HepG2 (cell line): ENCODE measurements around the gene SUZ12. TPM values are rescaled to one million over a fixed set of nuclear protein-coding genes. Genes with fewer than 3 reads are reported as not detected.

Experiments used
- E2F2 ChIP-seq: sonication (generic); formaldehyde crosslinking; IDR thresholded peaks from 2 replicates; pipeline ENCODE4 v1.4.0; 2020; ENCODE audit warnings: missing genetic modification reagents, borderline replicate concordance
- ELF1 ChIP-seq: sonication (generic); formaldehyde crosslinking; IDR thresholded peaks from 2 replicates; pipeline ENCODE4 v1.4.0; 2020; ENCODE audit warnings: missing genetic modification reagents
- FLYWCH1 ChIP-seq: sonication (generic); formaldehyde crosslinking; IDR thresholded peaks from 2 replicates; pipeline ENCODE4 v1.8.1; 2023; ENCODE audit warnings: mild to moderate bottlenecking, missing genetic modification reagents
- FOXA3 ChIP-seq: IDR thresholded peaks from 2 replicates; pipeline ENCODE4 v1.6.1; 2016; ENCODE audit warnings: missing genetic modification reagents, missing compliant biosample characterization
- GTF3A ChIP-seq: sonication (generic); formaldehyde crosslinking; conservative IDR thresholded peaks from 2 replicates; pipeline ENCODE4 v1.4.0; 2020; ENCODE audit warnings: mild to moderate bottlenecking, missing genetic modification reagents
- HIVEP1 ChIP-seq: sonication (generic); formaldehyde crosslinking; IDR thresholded peaks from 2 replicates; pipeline ENCODE4 v1.4.0; 2020; ENCODE audit warnings: mild to moderate bottlenecking, missing genetic modification reagents
- HMGXB4 ChIP-seq, 2 experiments: sonication (generic) in 1 of 2; formaldehyde crosslinking in 1 of 2; IDR thresholded peaks; 2 replicates each; pipeline versions ENCODE4 v1.4.0 to v1.6.1; 2018 to 2020; ENCODE audit warnings: missing genetic modification reagents in 2 of 2, borderline replicate concordance in 1 of 2, low read depth in 1 of 2, mild to moderate bottlenecking in 1 of 2, missing biosample characterization in 1 of 2
- HNRNPUL1 ChIP-seq: fragments of 200-400 bp; formaldehyde crosslinking; IDR thresholded peaks from 2 replicates; pipeline ENCODE4 v1.6.1; 2017; ENCODE audit warnings: low read depth, mild to moderate bottlenecking, low read length, moderate library complexity
- MEF2D ChIP-seq: sonication (generic); formaldehyde crosslinking; IDR thresholded peaks from 2 replicates; pipeline ENCODE4 v1.5.1; 2020; ENCODE audit warnings: mild to moderate bottlenecking, missing genetic modification reagents
- MIER2 ChIP-seq: IDR thresholded peaks from 2 replicates; pipeline ENCODE4 v1.6.1; 2016; ENCODE audit warnings: missing biosample characterization, missing genetic modification reagents
- MYPOP ChIP-seq: sonication (generic); formaldehyde crosslinking; IDR thresholded peaks from 2 replicates; pipeline ENCODE4 v1.8.1; 2023; ENCODE audit warnings: mild to moderate bottlenecking, moderate library complexity, missing genetic modification reagents
- NR2C2 ChIP-seq: sonication (generic); formaldehyde crosslinking; IDR thresholded peaks from 2 replicates; pipeline ENCODE4 v1.4.0; 2020; ENCODE audit warnings: missing genetic modification reagents, mild to moderate bottlenecking, moderate library complexity, borderline replicate concordance
- POLR2AphosphoS5 ChIP-seq: IDR thresholded peaks from 2 replicates; pipeline ENCODE4 v1.6.1; 2012; ENCODE audit warnings: low read depth, low read length
- TCF12 ChIP-seq, 2 experiments: fragments of 450-650 bp in 1 of 2; sonication (generic) in 1 of 2; formaldehyde crosslinking in 1 of 2; IDR thresholded peaks; 2 replicates each; pipeline versions ENCODE4 v1.6.1 to v1.8.0; 2017 to 2022; ENCODE audit warnings: antibody characterized with exemption in 1 of 2, mild to moderate bottlenecking in 1 of 2, missing genetic modification reagents in 1 of 2, moderate library complexity in 1 of 2
- TFDP1 ChIP-seq: IDR thresholded peaks from 2 replicates; pipeline ENCODE4 v1.6.1; 2016; ENCODE audit warnings: missing compliant biosample characterization, missing genetic modification reagents, borderline replicate concordance
- ZBTB20 ChIP-seq: sonication (generic); formaldehyde crosslinking; IDR thresholded peaks from 2 replicates; pipeline ENCODE4 v1.8.1; 2023; ENCODE audit warnings: missing genetic modification reagents, low read depth, mild to moderate bottlenecking, borderline replicate concordance
- ZBTB33 ChIP-seq: sonication (generic); formaldehyde crosslinking; IDR thresholded peaks from 2 replicates; pipeline ENCODE4 v1.4.0; 2020; ENCODE audit warnings: missing genetic modification reagents
- ZKSCAN8 ChIP-seq: IDR thresholded peaks from 2 replicates; pipeline ENCODE4 v1.6.1; 2016; ENCODE audit warnings: borderline replicate concordance, missing genetic modification reagents, missing compliant biosample characterization
- ZNF138 ChIP-seq: sonication (generic); formaldehyde crosslinking; IDR thresholded peaks from 2 replicates; pipeline ENCODE4 v1.5.0; 2020; ENCODE audit warnings: mild to moderate bottlenecking, low read depth, missing genetic modification reagents
- ZNF160 ChIP-seq: sonication (generic); formaldehyde crosslinking; IDR thresholded peaks from 2 replicates; pipeline ENCODE4 v1.8.0; 2022; ENCODE audit warnings: mild to moderate bottlenecking, inconsistent platforms, missing genetic modification reagents
- ZNF331 ChIP-seq: sonication (generic); formaldehyde crosslinking; IDR thresholded peaks from 2 replicates; pipeline ENCODE4 v1.4.0; 2020; ENCODE audit warnings: missing genetic modification reagents
- ZNF546 ChIP-seq: sonication (generic); formaldehyde crosslinking; conservative IDR thresholded peaks from 2 replicates; pipeline ENCODE4 v1.8.1; 2023; ENCODE audit warnings: mild to moderate bottlenecking, missing genetic modification reagents
- ZNF883 ChIP-seq: sonication (generic); formaldehyde crosslinking; IDR thresholded peaks from 2 replicates; pipeline ENCODE4 v1.5.1; 2020; ENCODE audit warnings: mild to moderate bottlenecking, missing genetic modification reagents; ENCODE audit errors: not compliant biosample characterization
- polyA plus RNA-seq, 8 experiments: library from polyadenylated mRNA; depleted of rRNA in 3 of 8; stranded (reverse) in 7 of 8; unstranded in 1 of 8; fragments of >200 nt; fragmentation: Illumina TruSeq in 4 of 8; extraction: Trizol in 4 of 8; gene quantifications; 2 replicates each; pipeline versions ENCODE4 v1.2.1 to v1.2.3, GENCODE V29; 2011 to 2016; ENCODE audit warnings: low read depth in 4 of 8, missing spikeins in 1 of 8, mixed read lengths in 1 of 8; ENCODE audit not compliant: insufficient read depth in 1 of 8
- total RNA-seq, 5 experiments: library from RNA; depleted of rRNA; stranded (reverse); fragments of >200 nt; fragmentation: Illumina TruSeq; extraction: Trizol; gene quantifications; 2 replicates each; pipeline ENCODE4 v1.2.3, GENCODE V29; 2016; ENCODE audit warnings: low read depth in 1 of 5

The SUZ12 gene
- total and polyA plus RNA-seq, 2 of the 13 experiments (the other 11 are each of a cell fraction or from before 2014, with no cell fraction given): 11.7 to 15.6 TPM

GRCh38 chr17:32006957-32007462, 70.2 kb downstream of the SUZ12 start, which contains the start of gene LRRC37B (continued):
- TF ChIP-seq E2F2 (CRISPR knock-in tag): no peak
- no peak for TF ChIP-seq ELF1
- TF ChIP-seq ZNF331 (CRISPR knock-in tag): peak; percentile 48; the same call in 1 of the 2 replicates
- TF ChIP-seq HMGXB4 (CRISPR knock-in tag; IDR thresholded peaks at IDR 0.05; ENCODE audit: borderline replicate concordance in 1 of 2, low read depth in 1 of 2): peak; percentile 98
- TF ChIP-seq ZNF138: no peak
- TF ChIP-seq HIVEP1 (CRISPR knock-in tag): peak; percentile 66
- peak; percentile 67; the same call in 1 of the 2 replicates for TF ChIP-seq TFDP1 (CRISPR knock-in tag)
- 0 out of 2 replicates have a peak, but pooled peaks have one; percentile 42 for TF ChIP-seq ZNF160
- TF ChIP-seq ZKSCAN8: no peak
- peak; percentile 50 for TF ChIP-seq POLR2AphosphoS5
- TF ChIP-seq MIER2 (CRISPR knock-in tag): no peak
- TF ChIP-seq MEF2D (CRISPR knock-in tag): 0 out of 2 replicates have a peak, but pooled peaks have one; percentile 32
- peak; percentile 90 for TF ChIP-seq MYPOP (CRISPR knock-in tag)
- no peak for TF ChIP-seq FLYWCH1 (CRISPR knock-in tag)
- TF ChIP-seq GTF3A (CRISPR knock-in tag): no peak
- TF ChIP-seq TCF12 (IDR thresholded peaks at IDR 0.05): no peak
- TF ChIP-seq TCF12 (CRISPR knock-in tag; IDR thresholded peaks at IDR 0.05): 0 out of 2 replicates have a peak, but pooled peaks have one; percentile 55
- no peak for TF ChIP-seq ZNF546
- TF ChIP-seq HNRNPUL1: no peak
- no peak for TF ChIP-seq ZBTB20
- TF ChIP-seq ZNF883: no peak
- peak; percentile 25; the same call in 1 of the 2 replicates for TF ChIP-seq FOXA3 (CRISPR knock-in tag)
- no peak for TF ChIP-seq NR2C2 (CRISPR knock-in tag)
- peak; percentile 66 for TF ChIP-seq ZBTB33 (CRISPR knock-in tag)
